HG03342 (cell line): Measurements from ENCODE around the gene VWF.
"Not testable (repeated sequence)": the region's sequence is repeated elsewhere in the genome, so short reads cannot be mapped to it uniquely, and the experiment has no call there.

ENCODE experiments used
- ATAC-seq: cut with Tn5 transposase; IDR thresholded peaks from one replicate; pipeline ENCODE4 v1.9.1; 2021; ENCODE audit warnings: mild to moderate bottlenecking, moderate library complexity; ENCODE audit not compliant: unreplicated experiment

VWF gene

DNA sequence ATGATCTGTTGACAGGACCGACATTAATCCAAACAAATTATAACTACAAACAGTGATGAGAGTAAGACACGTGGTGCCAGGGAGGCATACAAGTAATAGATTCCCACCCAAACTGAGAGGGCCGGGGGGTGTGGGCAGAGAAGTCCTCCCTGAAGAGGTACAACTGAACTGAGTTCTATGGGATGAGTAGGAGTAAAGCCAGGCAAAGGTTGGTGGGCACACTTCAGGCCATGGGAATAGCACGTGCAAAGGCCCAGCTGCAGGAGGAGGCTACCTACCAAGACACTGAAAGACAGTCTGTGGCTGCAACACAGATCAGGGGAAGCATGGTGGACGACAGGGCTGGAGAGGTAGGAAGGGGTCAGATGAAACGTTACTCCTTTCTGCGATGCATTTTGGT, 22.0 kb upstream of the VWF start:
- ATAC-seq: no peak

- no peak for ATAC-seq
These were observed 21.1 kb upstream of the VWF start for GRCh38 chr12:6145564-6145963.

GRCh38 chr12:6143303-6143675, 18.8 kb upstream of the VWF start:
- ATAC-seq: no peak

DNA sequence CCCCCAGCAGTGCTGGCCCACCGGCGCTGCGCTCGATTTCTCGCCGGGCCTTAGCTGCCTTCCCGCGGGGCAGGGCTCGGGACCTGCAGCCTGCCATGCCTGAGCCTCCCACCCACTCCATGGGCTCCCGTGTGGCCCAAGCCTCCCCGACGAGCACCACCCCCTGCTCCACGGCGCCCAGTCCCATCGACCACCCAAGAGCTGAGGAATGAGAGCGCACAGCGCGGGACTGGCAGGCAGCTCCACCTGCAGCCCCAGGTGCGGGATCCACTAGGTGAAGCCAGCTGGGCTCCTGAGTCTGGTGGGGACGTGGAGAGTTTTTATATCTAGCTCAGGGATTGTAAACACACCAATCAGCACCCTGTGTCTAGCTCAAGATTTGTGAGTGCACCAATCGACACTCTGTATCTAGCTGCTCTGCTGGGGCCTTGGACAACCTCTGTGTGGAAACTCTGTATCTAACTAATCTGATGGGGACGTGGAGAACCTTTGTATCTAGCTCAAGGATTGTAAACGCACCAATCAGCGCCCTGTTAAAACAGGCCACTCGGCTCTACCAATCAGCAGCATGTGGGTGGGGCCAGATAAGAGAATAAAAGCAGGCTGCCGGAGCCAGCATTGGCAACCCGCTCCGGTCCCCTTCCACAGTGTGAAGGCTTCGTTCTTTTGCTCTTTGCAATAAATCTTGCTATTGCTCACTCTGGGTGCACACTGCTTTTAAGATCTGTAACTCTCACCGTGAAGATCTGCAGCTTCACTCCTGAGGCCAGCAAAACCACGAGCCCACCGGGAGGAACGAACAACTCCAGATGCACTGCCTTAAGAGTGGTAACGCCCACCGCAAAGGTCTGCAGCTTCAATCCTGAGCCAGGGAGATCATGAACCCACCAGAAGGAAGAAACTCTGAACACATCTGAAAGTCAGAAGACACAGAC, 18.2 kb upstream of the VWF start:
- not testable (repeated sequence) for ATAC-seq

DNA sequence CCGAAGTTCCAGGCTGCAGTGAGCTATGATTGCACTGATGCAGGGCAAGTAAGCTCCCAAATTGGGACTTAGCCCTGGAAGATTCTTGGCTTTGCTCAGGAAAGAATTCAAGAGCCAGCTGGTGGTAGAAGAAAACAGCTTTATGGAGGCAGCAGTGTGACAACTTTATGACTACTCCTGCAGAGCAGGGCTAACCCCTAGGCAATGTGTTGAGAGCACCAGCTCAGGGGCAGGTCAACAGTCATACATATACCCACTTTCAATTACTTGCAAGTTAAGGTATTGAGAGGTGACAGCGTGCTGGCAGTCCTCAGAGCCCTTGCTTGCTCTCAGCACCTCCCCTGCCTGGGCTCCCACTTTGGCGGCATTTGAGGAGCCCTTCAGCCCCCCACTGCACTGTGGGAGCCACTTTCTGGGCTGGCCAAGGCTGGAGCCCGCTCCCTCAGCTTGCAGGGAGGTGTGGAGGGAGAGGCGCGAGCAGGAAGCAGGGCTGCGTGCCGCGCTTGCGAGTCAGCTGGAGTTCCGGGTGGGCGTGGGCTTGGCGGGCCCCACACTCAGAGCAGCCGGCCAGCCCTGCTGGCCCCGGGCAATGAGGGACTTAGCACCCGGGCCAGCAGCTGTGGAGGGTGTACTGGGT, 17.4 kb upstream of the VWF start:
- ATAC-seq: not testable (repeated sequence)

- ATAC-seq: no peak
These were observed 16.4 kb upstream of the VWF start for GRCh38 chr12:6140651-6141447.

GRCh38 chr12:6135071-6135470, 10.6 kb upstream of the VWF start:
- no peak for ATAC-seq

DNA sequence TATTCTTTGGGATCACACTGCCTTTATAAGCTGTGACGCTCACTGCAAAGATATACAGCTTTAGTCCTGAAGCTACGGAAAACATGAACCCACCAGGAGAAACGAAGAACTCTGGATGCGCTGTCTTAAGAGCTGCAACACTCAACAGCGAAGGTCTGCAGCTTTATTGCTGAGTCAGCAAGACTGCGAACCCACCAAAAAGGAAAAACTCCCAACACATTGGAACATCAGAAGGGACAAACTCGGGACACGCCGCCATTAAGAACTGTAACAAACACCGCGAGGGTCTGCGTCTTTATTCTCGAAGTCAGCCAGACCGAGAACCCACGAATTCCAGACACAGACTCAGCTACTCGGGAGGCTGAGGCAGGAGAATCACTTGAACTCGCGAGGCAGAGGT, 9.2 kb upstream of the VWF start:
- ATAC-seq: no peak

DNA sequence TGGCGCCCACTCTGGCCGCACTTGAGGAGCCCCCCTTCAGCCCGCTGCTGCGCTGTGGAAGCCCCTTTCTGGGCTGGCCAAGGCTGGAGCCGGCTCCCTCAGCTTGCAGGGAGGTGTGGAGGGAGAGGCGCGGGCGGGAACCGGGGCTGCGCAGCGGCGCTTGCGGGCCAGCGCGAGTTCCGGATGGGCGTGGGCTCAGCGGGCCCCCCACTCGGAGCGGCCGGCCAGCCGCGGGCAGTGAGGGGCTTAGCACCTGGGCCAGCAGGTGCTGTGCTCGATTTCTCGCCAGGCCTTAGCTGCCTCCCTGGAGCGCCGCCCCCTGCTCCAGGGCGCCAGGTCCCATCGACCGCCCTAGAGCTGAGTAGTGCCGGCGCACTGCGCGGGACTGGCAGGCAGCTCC, 8.0 kb upstream of the VWF start:
- no peak for ATAC-seq

DNA sequence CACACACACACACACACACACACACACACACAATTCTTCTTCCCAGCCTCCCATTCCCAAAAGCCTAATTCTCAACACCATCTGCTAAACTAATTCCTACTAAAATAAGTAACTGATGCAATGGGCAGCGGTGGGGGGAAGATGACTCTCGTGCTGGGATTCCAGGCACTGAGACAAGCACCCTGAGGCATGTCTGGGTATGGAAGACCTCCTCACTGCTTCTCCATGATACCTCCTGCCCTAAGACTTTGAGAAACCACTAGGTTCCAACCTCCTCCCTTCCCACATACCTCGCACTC, 789 bp upstream of the VWF start:
- no peak for ATAC-seq

- ATAC-seq: no peak
These were observed 1.2 kb downstream of the VWF start for GRCh38 chr12:6123258-6123657.

DNA sequence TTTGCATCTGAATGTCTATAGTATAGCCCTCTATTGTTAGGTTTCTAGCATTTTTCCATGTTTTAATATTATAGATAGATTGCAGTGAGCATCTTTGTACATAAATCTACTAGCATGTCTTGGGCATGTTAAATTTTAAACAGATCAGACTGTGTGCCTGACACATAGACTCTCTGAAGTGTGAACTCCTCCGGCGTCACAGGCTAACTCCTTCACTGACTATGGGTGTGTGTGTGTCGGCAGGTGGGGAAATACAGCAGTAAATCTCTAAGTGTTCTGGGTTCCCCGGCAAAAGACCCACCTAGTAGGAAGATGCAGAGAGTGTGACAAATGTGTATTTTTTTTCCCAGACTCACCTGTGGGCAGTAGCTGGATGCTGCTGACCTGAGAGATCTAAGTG, 2.3 kb downstream of the VWF start:
- no peak for ATAC-seq

- no peak for ATAC-seq
These were observed 3.5 kb downstream of the VWF start for GRCh38 chr12:6120796-6121473.

DNA sequence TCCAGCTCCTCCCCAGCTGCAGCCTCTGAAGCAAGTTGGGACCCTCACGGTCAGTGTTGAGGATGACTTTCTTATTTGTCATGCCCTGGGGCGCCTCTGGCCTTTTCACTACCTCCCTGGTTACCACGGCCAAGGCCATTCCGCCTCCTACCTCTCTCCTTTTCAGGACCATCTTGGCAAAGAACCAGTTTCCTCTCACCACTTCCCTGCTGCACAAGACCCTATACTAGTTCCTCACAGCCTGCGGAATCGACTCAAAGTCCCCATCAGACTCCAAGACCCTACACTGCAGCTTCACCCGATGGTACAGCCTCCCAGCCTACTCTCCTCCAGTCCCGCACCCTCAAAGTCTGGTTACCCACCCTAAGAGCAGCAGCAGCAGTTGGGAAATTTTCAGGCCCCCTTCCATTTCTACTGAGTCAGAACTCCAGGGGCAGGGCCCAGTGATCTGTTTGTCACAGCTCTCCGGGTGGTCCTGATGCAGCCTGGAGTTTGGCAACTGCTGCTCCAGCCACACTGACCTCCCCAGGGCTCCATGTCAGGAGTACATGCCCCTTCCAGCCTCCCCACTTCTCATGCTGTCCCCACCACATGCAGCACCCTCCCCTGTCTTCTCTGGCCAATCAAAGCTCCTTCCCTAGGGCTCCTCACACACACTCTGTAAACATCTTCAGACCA, 5.4 kb downstream of the VWF start:
- ATAC-seq: no peak

DNA sequence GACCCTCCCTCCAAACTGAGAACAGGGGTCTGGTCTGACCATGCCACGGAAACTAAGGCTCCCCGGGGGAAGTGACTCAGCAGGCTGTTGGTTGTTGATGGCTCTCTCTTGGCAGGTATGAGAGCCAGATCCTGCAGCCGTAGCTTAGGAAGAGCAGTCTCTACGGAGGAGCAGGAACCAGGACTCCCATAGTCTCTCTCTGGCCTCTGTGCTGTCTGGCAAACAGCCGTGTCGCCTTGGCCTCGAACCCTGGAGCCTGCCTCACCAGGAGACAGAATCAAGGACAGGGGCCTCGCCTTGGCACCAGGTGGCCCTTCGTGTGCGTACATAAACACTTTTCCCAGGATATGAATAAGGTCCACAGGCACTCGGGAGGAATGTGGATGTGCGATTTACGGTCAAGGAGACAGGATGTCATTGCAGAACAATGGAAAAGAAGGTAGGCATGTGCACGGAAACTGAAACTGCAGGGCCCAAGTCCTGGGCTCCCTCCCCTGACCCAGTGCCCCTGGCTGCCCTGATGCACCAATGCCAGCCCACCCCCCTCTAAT, 7.9 kb downstream of the VWF start:
- ATAC-seq: no peak

- ATAC-seq: no peak
These were observed 9.1 kb downstream of the VWF start for GRCh38 chr12:6115389-6115788.

- no peak for ATAC-seq
These were observed 10.0 kb downstream of the VWF start for GRCh38 chr12:6114476-6114870.

- no peak for ATAC-seq
These were observed 10.6 kb downstream of the VWF start for GRCh38 chr12:6113691-6114475.

DNA sequence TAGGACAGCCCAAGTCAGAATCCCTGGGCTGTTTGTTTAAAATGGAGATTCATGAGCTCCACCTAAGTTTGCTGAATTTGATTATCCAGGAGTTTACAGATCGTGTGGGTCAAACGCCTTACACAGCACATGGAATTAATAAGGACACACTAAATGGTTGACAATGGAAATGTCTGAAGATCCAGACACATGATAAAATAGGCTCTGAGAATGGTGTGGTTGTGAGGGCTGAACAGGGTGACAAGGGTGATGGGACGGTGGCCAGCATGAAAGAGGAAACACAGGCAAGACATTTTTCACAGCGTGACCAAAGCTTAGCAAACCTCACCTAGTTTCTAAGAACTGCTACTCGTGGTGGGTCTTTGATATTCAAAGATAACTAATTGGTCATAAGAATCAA, 12.5 kb downstream of the VWF start:
- no peak for ATAC-seq

- ATAC-seq: no peak
These were observed 14.5 kb downstream of the VWF start for GRCh38 chr12:6110006-6110405.
